Mesothelial cell of epicardium (in vitro differentiated cells): ENCODE results near the gene PALD1. TPM values are rescaled to one million over a fixed set of nuclear protein-coding genes. Genes with fewer than 3 reads are reported as not detected.
A peak's percentile ranks its signal among the peaks of the same experiment; 100 is the strongest.

Source experiments
- DNase-seq, 2 experiments: peaks; one replicate each; pipeline ENCODE4 v3.0.0; 2021; ENCODE audit warnings: low spot score in 2 of 2; ENCODE audit not compliant: unreplicated experiment in 2 of 2
- H3K27ac Mint-ChIP-seq: 2 replicates; pipeline ENCODE4 v1.8.0; 2021; ENCODE audit warnings: mixed read lengths
- H3K27me3 Mint-ChIP-seq: 2 replicates; pipeline ENCODE4 v1.8.0; 2021; ENCODE audit warnings: low read depth, mixed read lengths
- H3K36me3 Mint-ChIP-seq: 2 replicates; pipeline ENCODE4 v1.8.0; 2021; ENCODE audit warnings: mixed read lengths
- H3K4me1 Mint-ChIP-seq: 2 replicates; pipeline ENCODE4 v1.8.0; 2021; ENCODE audit warnings: mixed read lengths
- H3K4me3 Mint-ChIP-seq: 2 replicates; pipeline ENCODE4 v1.8.0; 2021; ENCODE audit warnings: mild to moderate bottlenecking, moderate library complexity, mixed read lengths
- H3K9me3 Mint-ChIP-seq: 2 replicates; pipeline ENCODE4 v1.8.0; 2021; ENCODE audit warnings: mixed read lengths
- total RNA-seq: library from RNA; stranded (reverse); gene quantifications from 3 replicates; pipeline ENCODE4 v1.2.1, GENCODE V29; 2021
- TF ChIP-seq, protein P1 (sequence below): fragments of 200-600 bp; sonication (generic); IDR thresholded peaks from one replicate; pipeline ENCODE4 v1.5.0; 2021; ENCODE audit warnings: antibody characterized with exemption; ENCODE audit not compliant: unreplicated experiment

The PALD1 gene
- total RNA-seq, 1 donor from 2014 or later, result 4.9 TPM

DNA sequence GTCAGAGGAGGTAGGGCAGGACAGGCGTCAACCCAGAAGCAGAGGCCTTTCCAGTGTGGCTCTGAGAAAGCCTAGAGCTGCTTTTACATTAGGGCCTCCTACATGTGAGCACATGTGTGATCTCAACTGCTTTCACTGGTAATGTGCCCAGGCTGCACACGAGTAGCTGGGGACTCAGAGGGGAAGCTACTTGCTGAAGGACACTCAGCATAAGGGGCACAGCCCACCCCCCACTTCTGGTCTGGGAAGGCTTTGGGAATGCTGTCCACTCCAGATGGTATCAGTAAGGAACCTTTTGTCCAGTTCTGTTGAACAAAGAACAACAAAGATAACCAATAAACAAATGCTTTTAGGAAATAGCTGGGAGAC is 105.1 kb downstream of the PALD1 start:
- TF ChIP-seq, protein P1, sequence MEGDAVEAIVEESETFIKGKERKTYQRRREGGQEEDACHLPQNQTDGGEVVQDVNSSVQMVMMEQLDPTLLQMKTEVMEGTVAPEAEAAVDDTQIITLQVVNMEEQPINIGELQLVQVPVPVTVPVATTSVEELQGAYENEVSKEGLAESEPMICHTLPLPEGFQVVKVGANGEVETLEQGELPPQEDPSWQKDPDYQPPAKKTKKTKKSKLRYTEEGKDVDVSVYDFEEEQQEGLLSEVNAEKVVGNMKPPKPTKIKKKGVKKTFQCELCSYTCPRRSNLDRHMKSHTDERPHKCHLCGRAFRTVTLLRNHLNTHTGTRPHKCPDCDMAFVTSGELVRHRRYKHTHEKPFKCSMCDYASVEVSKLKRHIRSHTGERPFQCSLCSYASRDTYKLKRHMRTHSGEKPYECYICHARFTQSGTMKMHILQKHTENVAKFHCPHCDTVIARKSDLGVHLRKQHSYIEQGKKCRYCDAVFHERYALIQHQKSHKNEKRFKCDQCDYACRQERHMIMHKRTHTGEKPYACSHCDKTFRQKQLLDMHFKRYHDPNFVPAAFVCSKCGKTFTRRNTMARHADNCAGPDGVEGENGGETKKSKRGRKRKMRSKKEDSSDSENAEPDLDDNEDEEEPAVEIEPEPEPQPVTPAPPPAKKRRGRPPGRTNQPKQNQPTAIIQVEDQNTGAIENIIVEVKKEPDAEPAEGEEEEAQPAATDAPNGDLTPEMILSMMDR, result no peak
- Mint-ChIP-seq H3K4me1 (peaks cover 35% of the 10 kb centered on the region), H3K4me3 (no peak overlapping the region), H3K27ac (peak overlapping the region; percentile 40), H3K36me3 (no peaks in the 10 kb centered on the region), H3K9me3 (no peaks in the 10 kb centered on the region), H3K27me3 (peaks cover 5% of the 10 kb centered on the region)
- DNase-seq, result no peak

DNA sequence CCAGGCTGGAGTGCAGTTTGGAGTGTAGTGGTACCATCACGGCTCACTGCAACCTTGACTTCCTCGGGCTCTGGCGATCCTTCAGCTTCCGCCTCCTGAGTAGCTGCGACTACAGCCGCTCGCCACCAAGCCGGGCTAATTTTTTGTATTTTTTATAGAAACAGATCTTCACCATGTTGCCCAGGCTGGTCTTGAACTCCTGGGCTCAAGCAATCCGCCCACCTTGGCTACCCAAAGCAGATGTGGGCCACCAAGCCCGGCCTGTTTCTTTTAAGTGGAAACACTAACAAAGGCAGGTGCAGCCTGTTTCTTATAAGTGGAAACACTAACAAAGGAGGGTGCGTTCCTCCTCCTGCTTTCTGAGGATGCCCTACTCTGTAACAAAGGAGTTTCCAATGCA is 105.8 kb downstream of the PALD1 start:
- peaks cover 33% of the 10 kb centered on the region for H3K4me1 Mint-ChIP-seq
- peak overlapping the region; percentile 50 for H3K27ac Mint-ChIP-seq
- no peaks in the 10 kb centered on the region for H3K9me3 Mint-ChIP-seq
- H3K27me3 Mint-ChIP-seq, result peaks cover 12% of the 10 kb centered on the region
- TF ChIP-seq, protein P1, result no peak
- DNase-seq, result no peak
- H3K4me3 Mint-ChIP-seq, result no peak overlapping the region
- no peaks in the 10 kb centered on the region for H3K36me3 Mint-ChIP-seq

DNA sequence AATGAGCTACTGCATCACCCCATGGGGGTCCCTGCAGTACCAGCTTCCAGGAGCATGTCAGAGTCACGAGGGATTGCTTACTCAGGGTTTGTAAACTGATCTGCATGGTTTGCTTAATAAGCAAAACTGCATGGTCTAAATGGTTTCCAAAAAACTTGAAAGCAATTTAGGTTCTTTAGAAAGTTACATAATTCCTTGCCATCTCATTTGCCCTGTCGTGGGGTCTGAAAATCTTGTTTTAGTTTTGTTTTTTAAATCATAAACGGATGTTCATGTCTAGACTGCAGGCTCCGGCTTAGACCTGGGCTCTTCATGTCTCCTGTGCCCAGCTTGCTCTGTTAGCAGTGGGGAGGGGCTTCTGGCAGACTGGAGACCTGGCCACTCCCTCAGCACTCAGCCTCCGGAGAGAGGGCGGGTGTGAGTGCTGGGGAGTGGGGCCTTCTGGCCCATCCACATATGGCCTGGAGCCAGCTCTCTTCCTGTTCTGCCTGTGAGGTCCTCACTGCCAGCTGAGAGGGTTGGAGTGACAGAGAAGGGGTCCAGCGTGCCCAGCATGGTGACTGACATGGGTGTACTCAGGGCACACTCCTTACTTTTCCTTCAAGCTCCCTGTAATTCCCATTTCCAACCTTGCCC is 106.5 kb downstream of the PALD1 start:
- peaks cover 18% of the 10 kb centered on the region for H3K27me3 Mint-ChIP-seq
- peak; percentile 53 to 69 for DNase-seq
- peaks cover 37% of the 10 kb centered on the region for H3K4me1 Mint-ChIP-seq
- H3K36me3 Mint-ChIP-seq, result no peaks in the 10 kb centered on the region
- TF ChIP-seq, protein P1, result no peak
- H3K27ac Mint-ChIP-seq, result peak overlapping the region; percentile 50
- no peak overlapping the region for H3K4me3 Mint-ChIP-seq
- H3K9me3 Mint-ChIP-seq, result no peaks in the 10 kb centered on the region

DNA sequence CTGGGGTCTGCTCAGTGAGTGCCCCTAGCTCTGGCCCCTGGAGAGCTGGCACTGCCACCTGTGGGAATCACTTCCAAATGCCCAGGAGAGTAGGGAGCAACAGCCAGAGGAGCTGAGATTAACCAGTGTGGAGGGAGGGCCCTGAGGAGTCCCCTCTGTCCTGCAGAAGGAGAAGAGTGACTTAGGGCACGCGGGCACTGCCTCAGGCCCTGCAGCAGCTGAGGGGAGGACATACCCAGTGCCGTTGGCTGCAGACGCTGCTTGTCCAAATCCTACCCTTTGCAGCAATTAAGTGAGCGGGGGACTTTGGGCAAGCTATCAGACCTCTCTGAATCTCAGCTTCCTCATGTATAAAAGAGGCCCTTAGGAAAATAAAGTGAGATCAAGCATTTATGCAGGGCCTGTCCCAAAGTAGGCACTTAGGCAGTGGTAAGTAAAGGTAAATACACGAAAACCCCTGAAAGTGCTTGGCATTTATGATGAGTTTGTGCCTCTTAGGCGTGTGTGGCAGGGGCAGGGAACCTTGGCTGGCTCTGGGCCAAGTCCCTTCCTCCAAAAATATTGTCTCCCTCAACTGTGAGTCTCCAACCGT is 107.1 kb downstream of the PALD1 start:
- peaks cover 19% of the 10 kb centered on the region for H3K27me3 Mint-ChIP-seq
- H3K9me3 Mint-ChIP-seq, result no peaks in the 10 kb centered on the region
- DNase-seq, result no peak
- H3K4me1 Mint-ChIP-seq, result peaks cover 37% of the 10 kb centered on the region
- H3K27ac Mint-ChIP-seq, result peak overlapping the region; percentile 30
- H3K36me3 Mint-ChIP-seq, result no peaks in the 10 kb centered on the region
- H3K4me3 Mint-ChIP-seq, result no peak overlapping the region
- TF ChIP-seq, protein P1, result no peak

DNA sequence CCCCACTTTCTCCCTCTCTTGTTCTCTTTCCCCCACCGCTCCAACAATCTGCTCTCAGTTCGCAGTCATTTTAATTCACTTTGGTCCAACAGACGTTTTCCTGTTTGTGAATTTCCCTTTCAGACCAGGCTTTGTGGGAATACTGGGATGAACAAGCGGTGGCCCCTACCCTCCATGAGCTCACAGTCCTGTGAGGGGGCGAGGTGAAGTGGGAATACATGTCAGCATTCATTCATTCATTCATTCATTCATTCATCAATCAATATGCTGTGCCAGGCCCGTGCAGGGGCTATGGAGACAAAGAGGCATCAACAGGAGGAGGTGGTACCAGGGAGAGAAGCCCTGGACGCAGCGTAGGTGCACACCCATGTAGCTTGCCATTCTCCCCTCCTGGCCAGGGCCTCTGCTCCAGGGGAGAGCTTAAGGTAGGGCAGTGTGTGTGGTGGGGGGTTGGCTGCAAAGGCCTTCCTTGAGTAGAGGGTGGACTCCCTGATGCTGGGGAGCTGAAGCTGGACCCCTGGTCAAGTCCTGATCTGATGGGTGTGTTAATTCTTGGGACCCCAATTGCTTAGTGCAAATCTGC is 107.9 kb downstream of the PALD1 start:
- Mint-ChIP-seq H3K27me3 (peaks cover 24% of the 10 kb centered on the region), H3K27ac (no peak overlapping the region)
- DNase-seq, result no peak

More for the DNA sequence above, 107.9 kb downstream of the PALD1 start:
- Mint-ChIP-seq H3K4me1 (peaks cover 41% of the 10 kb centered on the region), H3K4me3 (no peak overlapping the region), H3K36me3 (no peaks in the 10 kb centered on the region), H3K9me3 (no peaks in the 10 kb centered on the region)
- TF ChIP-seq, protein P1, result no peak
